K562 (cell line): ENCODE measurements around the gene NQO2. TPM values are rescaled to one million over a fixed set of nuclear protein-coding genes. Genes with fewer than 3 reads are reported as not detected.

ENCODE experiments used
- BRD9 ChIP-seq: fragments of 450-650 bp; IDR thresholded peaks from 2 replicates; pipeline ENCODE4 v1.6.1; 2018; ENCODE audit warnings: low read depth; ENCODE audit not compliant: partially characterized antibody
- CBX2 ChIP-seq: fragments of 200-600 bp; sonication (generic); IDR thresholded peaks from one replicate; pipeline ENCODE4 v1.6.1; 2012; ENCODE audit warnings: mild to moderate bottlenecking, low read length, inconsistent platforms; ENCODE audit not compliant: insufficient read depth, poor library complexity, severe bottlenecking
- CCAR2 ChIP-seq: fragments of 200-400 bp; formaldehyde crosslinking; IDR thresholded peaks from 2 replicates; pipeline ENCODE4 v1.6.1; 2017; ENCODE audit warnings: mild to moderate bottlenecking, low read depth, low read length
- DMBX1 ChIP-seq: fragments of 250-450 bp; sonication (Bioruptor Pico); IDR thresholded peaks from 2 replicates; pipeline ENCODE4 v1.8.0; 2022; ENCODE audit warnings: inconsistent platforms, mild to moderate bottlenecking, moderate library complexity, borderline replicate concordance
- LARP7 ChIP-seq: fragments of 450-650 bp; IDR thresholded peaks from 2 replicates; pipeline ENCODE4 v1.6.1; 2016
- RBBP5 ChIP-seq: fragments of 200-600 bp; sonication (generic); IDR thresholded peaks from 2 replicates; pipeline ENCODE4 v1.6.1; 2012; ENCODE audit warnings: borderline replicate concordance, mild to moderate bottlenecking, low read length, control low read depth, inconsistent platforms; ENCODE audit not compliant: insufficient read depth, poor library complexity, severe bottlenecking
- SP2 ChIP-seq: IDR thresholded peaks from 2 replicates; pipeline ENCODE4 v1.6.1; 2011; ENCODE audit warnings: mild to moderate bottlenecking, low read depth, low read length, moderate library complexity; ENCODE audit not compliant: poor library complexity, severe bottlenecking; ENCODE audit errors: extremely low read depth
- ZBTB5 ChIP-seq: fragments of 450-650 bp; IDR thresholded peaks from 2 replicates; pipeline ENCODE4 v1.6.1; 2017; ENCODE audit warnings: antibody characterized with exemption
- ZNF408 ChIP-seq: fragments of 250-450 bp; sonication (Bioruptor Pico); IDR thresholded peaks from 2 replicates; pipeline ENCODE4 v1.4.0; 2020; ENCODE audit warnings: low read depth, mild to moderate bottlenecking, moderate library complexity
- polyA plus RNA-seq, 8 experiments: library from polyadenylated mRNA; depleted of rRNA in 4 of 8; stranded (reverse) in 5 of 8; unstranded in 3 of 8; fragments of >200 nt; fragmentation: Nextera tagmentation in 2 of 8; fragmentation: Illumina TruSeq in 1 of 8; extraction: Ambion mirVana in 2 of 8; extraction: Trizol in 1 of 8; gene quantifications; 2 replicates each; pipeline versions ENCODE4 v1.2.1 to v1.2.3, GENCODE V29; 2011 to 2014; ENCODE audit warnings: inconsistent platforms in 1 of 8, missing spikeins in 1 of 8
- total RNA-seq, 7 experiments: library from RNA; depleted of rRNA in 6 of 7; stranded (reverse); fragments of >200 nt in 6 of 7; fragmentation: Illumina TruSeq in 2 of 7; extraction: Trizol in 2 of 7; gene quantifications; 2 replicates each; pipeline versions ENCODE4 v1.2.1 to v1.2.3, GENCODE V29; 2011 to 2021; ENCODE audit warnings: low replicate concordance in 1 of 7
- TF ChIP-seq, protein P1 (sequence below), 2 experiments: IDR thresholded peaks; 2 replicates each; pipeline ENCODE4 v1.6.1; 2012; ENCODE audit warnings: improper control_type of control experiment in 2 of 2, low read depth in 2 of 2, low read length in 2 of 2, borderline replicate concordance in 1 of 2
- TF ChIP-seq, protein P2 (sequence below): fragments of 450-650 bp; IDR thresholded peaks from 2 replicates; pipeline ENCODE4 v1.6.1; 2018; ENCODE audit warnings: mild to moderate bottlenecking, low read depth; ENCODE audit not compliant: partially characterized antibody
- TF ChIP-seq, protein P3 (sequence below): fragments of 450-650 bp; formaldehyde crosslinking; IDR thresholded peaks from 2 replicates; pipeline ENCODE4 v1.4.0; 2022; ENCODE audit warnings: missing genetic modification characterization
- TF ChIP-seq, protein P4 (sequence below): fragments of 250-450 bp; sonication (Bioruptor Pico); IDR thresholded peaks from 2 replicates; pipeline ENCODE4 v1.9.0; 2021; ENCODE audit warnings: mild to moderate bottlenecking, inconsistent platforms
- TF ChIP-seq, protein P5 (sequence below): sonication (generic); formaldehyde crosslinking; IDR thresholded peaks from 2 replicates; pipeline ENCODE4 v1.8.0; 2022; ENCODE audit warnings: missing genetic modification reagents, mild to moderate bottlenecking, borderline replicate concordance

NQO2 gene
- total and polyA plus RNA-seq, 9 of the 15 experiments (the other 6 are each of a cell fraction or from before 2014, with no cell fraction given) = 54.6 to 214 (median 116) TPM

DNA sequence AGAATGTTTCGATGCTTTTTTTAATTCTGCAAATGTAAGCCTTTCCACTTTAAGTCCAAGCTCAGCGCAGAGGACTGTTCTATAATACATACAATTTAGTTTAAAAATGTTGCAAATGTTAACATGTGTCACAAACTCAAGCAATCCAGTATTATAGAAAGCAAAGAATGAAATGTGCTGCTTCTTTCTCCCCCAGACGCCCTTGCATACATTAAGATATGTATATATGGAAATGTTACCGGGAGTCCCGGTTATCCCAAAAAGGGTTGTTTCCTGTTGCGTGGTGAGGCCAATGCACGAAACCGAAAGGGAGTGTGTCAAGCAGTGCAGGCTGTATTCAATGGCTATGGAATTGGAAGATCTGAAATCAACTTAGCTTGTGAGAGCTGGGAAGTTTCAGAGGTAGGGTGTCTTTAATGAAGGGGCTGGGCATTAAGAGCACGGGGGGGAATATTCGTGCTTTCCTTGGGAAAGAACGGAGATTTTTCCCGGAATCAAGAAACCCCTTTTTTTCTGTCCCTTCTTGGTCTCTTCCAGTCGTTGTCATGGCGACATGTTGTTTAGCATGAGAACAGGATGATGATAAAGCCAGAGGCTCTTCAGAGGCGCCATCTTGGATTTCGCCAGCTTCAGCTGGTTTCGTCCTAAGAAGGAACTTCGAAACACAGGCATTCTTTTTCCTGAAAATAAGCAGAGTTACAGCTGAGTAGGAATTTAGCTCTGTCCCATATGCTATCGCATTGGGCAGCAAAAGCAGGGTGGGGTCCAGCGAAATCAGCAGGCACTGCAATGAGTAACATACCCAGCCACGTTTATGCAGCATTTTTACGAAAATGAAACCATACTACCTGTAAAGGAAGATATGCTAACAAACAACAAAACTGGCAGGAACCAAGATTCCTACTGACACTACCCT lies 10.1 kb upstream of the NQO2 start (continued):
- TF ChIP-seq, protein P1, sequence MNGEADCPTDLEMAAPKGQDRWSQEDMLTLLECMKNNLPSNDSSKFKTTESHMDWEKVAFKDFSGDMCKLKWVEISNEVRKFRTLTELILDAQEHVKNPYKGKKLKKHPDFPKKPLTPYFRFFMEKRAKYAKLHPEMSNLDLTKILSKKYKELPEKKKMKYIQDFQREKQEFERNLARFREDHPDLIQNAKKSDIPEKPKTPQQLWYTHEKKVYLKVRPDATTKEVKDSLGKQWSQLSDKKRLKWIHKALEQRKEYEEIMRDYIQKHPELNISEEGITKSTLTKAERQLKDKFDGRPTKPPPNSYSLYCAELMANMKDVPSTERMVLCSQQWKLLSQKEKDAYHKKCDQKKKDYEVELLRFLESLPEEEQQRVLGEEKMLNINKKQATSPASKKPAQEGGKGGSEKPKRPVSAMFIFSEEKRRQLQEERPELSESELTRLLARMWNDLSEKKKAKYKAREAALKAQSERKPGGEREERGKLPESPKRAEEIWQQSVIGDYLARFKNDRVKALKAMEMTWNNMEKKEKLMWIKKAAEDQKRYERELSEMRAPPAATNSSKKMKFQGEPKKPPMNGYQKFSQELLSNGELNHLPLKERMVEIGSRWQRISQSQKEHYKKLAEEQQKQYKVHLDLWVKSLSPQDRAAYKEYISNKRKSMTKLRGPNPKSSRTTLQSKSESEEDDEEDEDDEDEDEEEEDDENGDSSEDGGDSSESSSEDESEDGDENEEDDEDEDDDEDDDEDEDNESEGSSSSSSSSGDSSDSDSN (IDR thresholded peaks at IDR 0.05; ENCODE audit: borderline replicate concordance in 1 of 2, low read depth in 2 of 2, low read length in 2 of 2) = no peak
- TF ChIP-seq RBBP5 (peak; percentile 40), CBX2 (no peak), SP2 (no peak), ZBTB5 (no peak), LARP7 (no peak), CCAR2 (no peak), ZNF408 (CRISPR knock-in tag) (no peak), BRD9 (peak; percentile 62), DMBX1 (CRISPR knock-in tag) (no peak; the same call in 1 of the 2 replicates)
- TF ChIP-seq, protein P2, sequence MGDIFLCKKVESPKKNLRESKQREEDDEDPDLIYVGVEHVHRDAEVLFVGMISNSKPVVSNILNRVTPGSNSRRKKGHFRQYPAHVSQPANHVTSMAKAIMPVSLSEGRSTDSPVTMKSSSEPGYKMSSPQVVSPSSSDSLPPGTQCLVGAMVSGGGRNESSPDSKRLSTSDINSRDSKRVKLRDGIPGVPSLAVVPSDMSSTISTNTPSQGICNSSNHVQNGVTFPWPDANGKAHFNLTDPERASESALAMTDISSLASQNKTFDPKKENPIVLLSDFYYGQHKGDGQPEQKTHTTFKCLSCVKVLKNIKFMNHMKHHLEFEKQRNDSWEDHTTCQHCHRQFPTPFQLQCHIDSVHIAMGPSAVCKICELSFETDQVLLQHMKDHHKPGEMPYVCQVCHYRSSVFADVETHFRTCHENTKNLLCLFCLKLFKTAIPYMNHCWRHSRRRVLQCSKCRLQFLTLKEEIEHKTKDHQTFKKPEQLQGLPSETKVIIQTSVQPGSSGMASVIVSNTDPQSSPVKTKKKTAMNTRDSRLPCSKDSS = no peak
- TF ChIP-seq, protein P3, sequence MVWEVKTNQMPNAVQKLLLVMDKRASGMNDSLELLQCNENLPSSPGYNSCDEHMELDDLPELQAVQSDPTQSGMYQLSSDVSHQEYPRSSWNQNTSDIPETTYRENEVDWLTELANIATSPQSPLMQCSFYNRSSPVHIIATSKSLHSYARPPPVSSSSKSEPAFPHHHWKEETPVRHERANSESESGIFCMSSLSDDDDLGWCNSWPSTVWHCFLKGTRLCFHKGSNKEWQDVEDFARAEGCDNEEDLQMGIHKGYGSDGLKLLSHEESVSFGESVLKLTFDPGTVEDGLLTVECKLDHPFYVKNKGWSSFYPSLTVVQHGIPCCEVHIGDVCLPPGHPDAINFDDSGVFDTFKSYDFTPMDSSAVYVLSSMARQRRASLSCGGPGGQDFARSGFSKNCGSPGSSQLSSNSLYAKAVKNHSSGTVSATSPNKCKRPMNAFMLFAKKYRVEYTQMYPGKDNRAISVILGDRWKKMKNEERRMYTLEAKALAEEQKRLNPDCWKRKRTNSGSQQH = peak; percentile 84; the same call in 1 of the 2 replicates
- TF ChIP-seq, protein P4, sequence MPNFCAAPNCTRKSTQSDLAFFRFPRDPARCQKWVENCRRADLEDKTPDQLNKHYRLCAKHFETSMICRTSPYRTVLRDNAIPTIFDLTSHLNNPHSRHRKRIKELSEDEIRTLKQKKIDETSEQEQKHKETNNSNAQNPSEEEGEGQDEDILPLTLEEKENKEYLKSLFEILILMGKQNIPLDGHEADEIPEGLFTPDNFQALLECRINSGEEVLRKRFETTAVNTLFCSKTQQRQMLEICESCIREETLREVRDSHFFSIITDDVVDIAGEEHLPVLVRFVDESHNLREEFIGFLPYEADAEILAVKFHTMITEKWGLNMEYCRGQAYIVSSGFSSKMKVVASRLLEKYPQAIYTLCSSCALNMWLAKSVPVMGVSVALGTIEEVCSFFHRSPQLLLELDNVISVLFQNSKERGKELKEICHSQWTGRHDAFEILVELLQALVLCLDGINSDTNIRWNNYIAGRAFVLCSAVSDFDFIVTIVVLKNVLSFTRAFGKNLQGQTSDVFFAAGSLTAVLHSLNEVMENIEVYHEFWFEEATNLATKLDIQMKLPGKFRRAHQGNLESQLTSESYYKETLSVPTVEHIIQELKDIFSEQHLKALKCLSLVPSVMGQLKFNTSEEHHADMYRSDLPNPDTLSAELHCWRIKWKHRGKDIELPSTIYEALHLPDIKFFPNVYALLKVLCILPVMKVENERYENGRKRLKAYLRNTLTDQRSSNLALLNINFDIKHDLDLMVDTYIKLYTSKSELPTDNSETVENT (CRISPR knock-in tag) = no peak
- TF ChIP-seq, protein P5, sequence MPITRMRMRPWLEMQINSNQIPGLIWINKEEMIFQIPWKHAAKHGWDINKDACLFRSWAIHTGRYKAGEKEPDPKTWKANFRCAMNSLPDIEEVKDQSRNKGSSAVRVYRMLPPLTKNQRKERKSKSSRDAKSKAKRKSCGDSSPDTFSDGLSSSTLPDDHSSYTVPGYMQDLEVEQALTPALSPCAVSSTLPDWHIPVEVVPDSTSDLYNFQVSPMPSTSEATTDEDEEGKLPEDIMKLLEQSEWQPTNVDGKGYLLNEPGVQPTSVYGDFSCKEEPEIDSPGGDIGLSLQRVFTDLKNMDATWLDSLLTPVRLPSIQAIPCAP (CRISPR knock-in tag) = no peak
